Testis (tissue), 2 donors: ENCODE measurements around the gene COL6A2.

ENCODE experiments used
- POLR2A ChIP-seq: fragments of 450-650 bp; IDR thresholded peaks from one replicate; pipeline ENCODE4 v1.6.1; 2017; ENCODE audit warnings: antibody characterized with exemption, mild to moderate bottlenecking, moderate library complexity
- TF ChIP-seq, protein P1 (sequence below), 3 experiments: fragments of 450-650 bp in 2 of 3; fragments of 200-600 bp in 1 of 3; sonication (generic) in 1 of 3; IDR thresholded peaks; one replicate each; pipeline ENCODE4 v1.5.1; 2016 to 2019; ENCODE audit warnings: antibody characterized with exemption in 3 of 3, mild to moderate bottlenecking in 2 of 3, moderate library complexity in 1 of 3

DNA sequence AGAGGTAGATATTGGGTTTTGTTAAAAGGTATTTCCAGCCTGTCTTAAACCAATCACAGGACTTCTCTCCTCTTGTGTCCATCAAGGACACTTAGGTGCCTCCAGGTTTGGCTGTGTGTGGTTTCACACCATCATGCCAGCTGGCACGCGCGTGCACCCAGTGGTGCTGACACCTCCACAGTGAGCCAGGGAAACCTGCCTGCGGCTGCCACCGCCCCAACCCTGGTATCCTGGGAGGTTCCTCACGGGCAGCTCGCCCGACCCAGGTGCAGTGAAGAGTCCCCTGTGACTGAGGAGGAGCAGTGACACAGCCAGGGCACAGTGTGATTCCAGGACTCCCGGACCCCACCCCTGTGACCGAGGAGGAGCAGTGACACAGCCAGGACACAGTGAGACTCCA lies 13.2 kb upstream of the COL6A2 start:
- TF ChIP-seq, protein P1, sequence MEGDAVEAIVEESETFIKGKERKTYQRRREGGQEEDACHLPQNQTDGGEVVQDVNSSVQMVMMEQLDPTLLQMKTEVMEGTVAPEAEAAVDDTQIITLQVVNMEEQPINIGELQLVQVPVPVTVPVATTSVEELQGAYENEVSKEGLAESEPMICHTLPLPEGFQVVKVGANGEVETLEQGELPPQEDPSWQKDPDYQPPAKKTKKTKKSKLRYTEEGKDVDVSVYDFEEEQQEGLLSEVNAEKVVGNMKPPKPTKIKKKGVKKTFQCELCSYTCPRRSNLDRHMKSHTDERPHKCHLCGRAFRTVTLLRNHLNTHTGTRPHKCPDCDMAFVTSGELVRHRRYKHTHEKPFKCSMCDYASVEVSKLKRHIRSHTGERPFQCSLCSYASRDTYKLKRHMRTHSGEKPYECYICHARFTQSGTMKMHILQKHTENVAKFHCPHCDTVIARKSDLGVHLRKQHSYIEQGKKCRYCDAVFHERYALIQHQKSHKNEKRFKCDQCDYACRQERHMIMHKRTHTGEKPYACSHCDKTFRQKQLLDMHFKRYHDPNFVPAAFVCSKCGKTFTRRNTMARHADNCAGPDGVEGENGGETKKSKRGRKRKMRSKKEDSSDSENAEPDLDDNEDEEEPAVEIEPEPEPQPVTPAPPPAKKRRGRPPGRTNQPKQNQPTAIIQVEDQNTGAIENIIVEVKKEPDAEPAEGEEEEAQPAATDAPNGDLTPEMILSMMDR (IDR thresholded peaks at IDR 0.05): no peak
- TF ChIP-seq POLR2A: no peak
